ENCODE results near the gene SMCO2.

DNA sequence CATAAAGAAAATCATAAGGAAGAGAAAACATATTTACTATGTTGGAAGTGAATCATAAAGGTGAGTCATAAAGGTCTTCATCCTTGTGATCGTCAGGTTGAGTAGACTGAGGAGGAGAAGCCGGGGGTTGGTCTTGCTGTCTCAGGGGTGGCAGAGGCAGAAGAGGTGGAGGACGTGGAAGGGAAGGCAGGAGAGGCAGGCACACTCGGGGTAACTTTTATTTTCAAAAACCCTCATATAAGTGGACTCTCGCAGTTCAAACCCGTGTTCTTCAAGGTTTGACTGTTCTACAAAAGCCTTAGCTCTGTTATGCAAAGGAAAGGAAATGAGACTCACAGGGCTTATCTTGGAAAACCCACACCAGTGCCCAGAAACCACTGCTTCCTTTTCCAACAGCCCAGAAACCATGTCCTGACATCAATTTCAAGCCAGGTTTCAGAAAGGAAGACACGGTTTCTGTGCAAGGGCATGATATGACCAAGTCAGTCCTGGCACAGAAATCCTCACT lies 14.0 kb downstream of the SMCO2 start:
- TF ChIP-seq, protein P1, sequence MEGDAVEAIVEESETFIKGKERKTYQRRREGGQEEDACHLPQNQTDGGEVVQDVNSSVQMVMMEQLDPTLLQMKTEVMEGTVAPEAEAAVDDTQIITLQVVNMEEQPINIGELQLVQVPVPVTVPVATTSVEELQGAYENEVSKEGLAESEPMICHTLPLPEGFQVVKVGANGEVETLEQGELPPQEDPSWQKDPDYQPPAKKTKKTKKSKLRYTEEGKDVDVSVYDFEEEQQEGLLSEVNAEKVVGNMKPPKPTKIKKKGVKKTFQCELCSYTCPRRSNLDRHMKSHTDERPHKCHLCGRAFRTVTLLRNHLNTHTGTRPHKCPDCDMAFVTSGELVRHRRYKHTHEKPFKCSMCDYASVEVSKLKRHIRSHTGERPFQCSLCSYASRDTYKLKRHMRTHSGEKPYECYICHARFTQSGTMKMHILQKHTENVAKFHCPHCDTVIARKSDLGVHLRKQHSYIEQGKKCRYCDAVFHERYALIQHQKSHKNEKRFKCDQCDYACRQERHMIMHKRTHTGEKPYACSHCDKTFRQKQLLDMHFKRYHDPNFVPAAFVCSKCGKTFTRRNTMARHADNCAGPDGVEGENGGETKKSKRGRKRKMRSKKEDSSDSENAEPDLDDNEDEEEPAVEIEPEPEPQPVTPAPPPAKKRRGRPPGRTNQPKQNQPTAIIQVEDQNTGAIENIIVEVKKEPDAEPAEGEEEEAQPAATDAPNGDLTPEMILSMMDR (IDR thresholded peaks at IDR 0.05; ENCODE audit: poor library complexity) = no peak
- no peak for TF ChIP-seq EZH2 (IDR thresholded peaks at IDR 0.05; ENCODE audit: borderline replicate concordance)
